ENCODE results near the gene SULF2.
A peak's percentile ranks its signal among the peaks of the same experiment; 100 is the strongest.

Gene SULF2

GRCh38 chr20:47727170-47727880, 58.0 kb downstream of the SULF2 start:
- TF ChIP-seq TAF1 (IDR thresholded peaks at IDR 0.05; ENCODE audit: low read depth), result no peak
- no peak for TF ChIP-seq ZBTB7A (IDR thresholded peaks at IDR 0.05; ENCODE audit: low read depth)
- TF ChIP-seq CEBPB (IDR thresholded peaks at IDR 0.05), result no peak
- no peak for TF ChIP-seq CREB1 (IDR thresholded peaks at IDR 0.05; ENCODE audit: low read depth)
- TF ChIP-seq USF1 (IDR thresholded peaks at IDR 0.05), result no peak
- TF ChIP-seq REST (IDR thresholded peaks at IDR 0.05; ENCODE audit: low read depth), result no peak
- TF ChIP-seq RAD21 (IDR thresholded peaks at IDR 0.05; ENCODE audit: low read depth), result no peak
- TF ChIP-seq TCF12 (IDR thresholded peaks at IDR 0.05; ENCODE audit: low read depth), result no peak
- TF ChIP-seq EP300 (IDR thresholded peaks at IDR 0.05; ENCODE audit: borderline replicate concordance), result no peak
- TF ChIP-seq YY1 (IDR thresholded peaks at IDR 0.05; ENCODE audit: low read depth), result no peak
- no peak for TF ChIP-seq TEAD4 (IDR thresholded peaks at IDR 0.05)
- no peak for TF ChIP-seq NFIC (IDR thresholded peaks at IDR 0.05)
- no peak for TF ChIP-seq MAX (IDR thresholded peaks at IDR 0.05)
- no peak for TF ChIP-seq EGR1 (IDR thresholded peaks at IDR 0.05)
- TF ChIP-seq FOXM1 (IDR thresholded peaks at IDR 0.05; ENCODE audit: borderline replicate concordance, low read depth), result no peak

- TF ChIP-seq USF1 (IDR thresholded peaks at IDR 0.05) (no peak), REST (IDR thresholded peaks at IDR 0.05; ENCODE audit: low read depth) (no peak), EP300 (IDR thresholded peaks at IDR 0.05; ENCODE audit: borderline replicate concordance) (no peak)
Measured at GRCh38 chr20:47726632-47727031, 58.6 kb downstream of the SULF2 start.

- TF ChIP-seq TEAD4 (IDR thresholded peaks at IDR 0.05), result no peak
- TF ChIP-seq TAF1 (IDR thresholded peaks at IDR 0.05; ENCODE audit: low read depth), result no peak
- TF ChIP-seq EGR1 (IDR thresholded peaks at IDR 0.05), result no peak
- TF ChIP-seq USF1 (IDR thresholded peaks at IDR 0.05), result peak; percentile 59
- TF ChIP-seq MAX (IDR thresholded peaks at IDR 0.05), result peak; percentile 56; the same call in 1 of the 2 replicates
- no peak for TF ChIP-seq FOXM1 (IDR thresholded peaks at IDR 0.05; ENCODE audit: borderline replicate concordance, low read depth)
- TF ChIP-seq EP300 (IDR thresholded peaks at IDR 0.05; ENCODE audit: borderline replicate concordance), result no peak
- no peak for TF ChIP-seq REST (IDR thresholded peaks at IDR 0.05; ENCODE audit: low read depth)
- TF ChIP-seq CEBPB (IDR thresholded peaks at IDR 0.05), result no peak
- TF ChIP-seq YY1 (IDR thresholded peaks at IDR 0.05; ENCODE audit: low read depth), result no peak
- TF ChIP-seq ZBTB7A (IDR thresholded peaks at IDR 0.05; ENCODE audit: low read depth), result no peak
- peak; percentile 81 for TF ChIP-seq RAD21 (IDR thresholded peaks at IDR 0.05; ENCODE audit: low read depth)
- TF ChIP-seq NFIC (IDR thresholded peaks at IDR 0.05), result no peak
Measured at GRCh38 chr20:47725248-47725973, 59.9 kb downstream of the SULF2 start.

GRCh38 chr20:47724910-47725247, 60.4 kb downstream of the SULF2 start:
- TF ChIP-seq ZBTB7A (IDR thresholded peaks at IDR 0.05; ENCODE audit: low read depth) (no peak), EGR1 (IDR thresholded peaks at IDR 0.05) (no peak), TAF1 (IDR thresholded peaks at IDR 0.05; ENCODE audit: low read depth) (no peak), CREB1 (IDR thresholded peaks at IDR 0.05; ENCODE audit: low read depth) (no peak), NFIC (IDR thresholded peaks at IDR 0.05) (no peak), TEAD4 (IDR thresholded peaks at IDR 0.05) (no peak), RAD21 (IDR thresholded peaks at IDR 0.05; ENCODE audit: low read depth) (no peak), YY1 (IDR thresholded peaks at IDR 0.05; ENCODE audit: low read depth) (no peak), CEBPB (IDR thresholded peaks at IDR 0.05) (no peak), USF1 (IDR thresholded peaks at IDR 0.05) (no peak), EP300 (IDR thresholded peaks at IDR 0.05; ENCODE audit: borderline replicate concordance) (no peak), TCF12 (IDR thresholded peaks at IDR 0.05; ENCODE audit: low read depth) (no peak), FOXM1 (IDR thresholded peaks at IDR 0.05; ENCODE audit: borderline replicate concordance, low read depth) (no peak), MAX (IDR thresholded peaks at IDR 0.05) (no peak), REST (IDR thresholded peaks at IDR 0.05; ENCODE audit: low read depth) (no peak)
